HG03097 (cell line): ENCODE data around the gene REXO4.

Experiments
- ATAC-seq: cut with Tn5 transposase; IDR thresholded peaks from one replicate; pipeline ENCODE4 v1.9.1; 2021; ENCODE audit not compliant: unreplicated experiment, low FRiP score

REXO4 gene, protein sequence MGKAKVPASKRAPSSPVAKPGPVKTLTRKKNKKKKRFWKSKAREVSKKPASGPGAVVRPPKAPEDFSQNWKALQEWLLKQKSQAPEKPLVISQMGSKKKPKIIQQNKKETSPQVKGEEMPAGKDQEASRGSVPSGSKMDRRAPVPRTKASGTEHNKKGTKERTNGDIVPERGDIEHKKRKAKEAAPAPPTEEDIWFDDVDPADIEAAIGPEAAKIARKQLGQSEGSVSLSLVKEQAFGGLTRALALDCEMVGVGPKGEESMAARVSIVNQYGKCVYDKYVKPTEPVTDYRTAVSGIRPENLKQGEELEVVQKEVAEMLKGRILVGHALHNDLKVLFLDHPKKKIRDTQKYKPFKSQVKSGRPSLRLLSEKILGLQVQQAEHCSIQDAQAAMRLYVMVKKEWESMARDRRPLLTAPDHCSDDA

DNA sequence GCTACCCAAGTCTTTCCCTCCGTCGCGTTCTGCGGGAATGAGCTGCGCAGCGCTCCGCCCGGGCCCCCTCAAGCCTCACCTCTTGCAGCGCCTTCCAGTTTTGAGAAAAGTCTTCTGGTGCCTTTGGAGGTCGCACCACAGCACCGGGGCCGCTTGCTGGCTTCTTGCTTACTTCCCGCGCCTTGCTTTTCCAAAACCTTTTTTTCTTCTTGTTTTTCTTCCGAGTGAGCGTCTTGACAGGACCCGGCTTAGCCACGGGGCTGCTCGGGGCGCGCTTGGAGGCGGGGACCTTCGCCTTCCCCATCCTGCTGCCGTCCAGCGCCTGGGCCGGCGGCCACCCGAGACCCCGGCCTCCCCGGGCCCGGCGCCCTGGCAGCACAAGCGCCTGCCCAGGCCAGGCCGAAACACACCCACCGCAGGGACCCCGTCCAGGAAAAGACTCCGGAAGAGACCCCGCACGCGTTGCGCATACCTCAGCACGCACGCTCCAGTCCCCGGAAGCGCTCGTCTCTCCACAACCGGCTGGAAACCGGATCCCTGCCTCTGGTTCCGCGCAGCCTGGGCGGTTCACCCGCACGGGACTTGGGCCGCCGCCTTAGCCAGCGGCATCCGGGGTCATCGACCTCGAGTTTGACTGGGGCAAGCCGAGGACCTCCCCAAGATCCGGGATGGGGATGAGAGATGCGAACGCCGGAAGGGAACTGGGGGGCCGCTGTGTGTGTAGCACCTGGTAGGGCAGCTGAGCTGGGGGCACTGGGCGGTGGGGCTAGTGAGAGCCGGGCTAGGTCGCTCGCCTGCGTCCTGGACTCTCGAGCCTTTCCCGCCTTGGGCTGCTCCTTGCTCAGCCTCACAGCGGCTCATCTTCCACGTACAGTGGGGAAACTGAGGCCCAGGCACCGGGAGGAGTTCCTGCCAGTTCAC lies at the start of gene REXO4:
Gene REXO4, minus strand, starts transcription at position 470 of the 921 bp plus-strand sequence. Its CDS starts 166 bp downstream, at position 304.
- peak; percentile 64 for ATAC-seq

DNA sequence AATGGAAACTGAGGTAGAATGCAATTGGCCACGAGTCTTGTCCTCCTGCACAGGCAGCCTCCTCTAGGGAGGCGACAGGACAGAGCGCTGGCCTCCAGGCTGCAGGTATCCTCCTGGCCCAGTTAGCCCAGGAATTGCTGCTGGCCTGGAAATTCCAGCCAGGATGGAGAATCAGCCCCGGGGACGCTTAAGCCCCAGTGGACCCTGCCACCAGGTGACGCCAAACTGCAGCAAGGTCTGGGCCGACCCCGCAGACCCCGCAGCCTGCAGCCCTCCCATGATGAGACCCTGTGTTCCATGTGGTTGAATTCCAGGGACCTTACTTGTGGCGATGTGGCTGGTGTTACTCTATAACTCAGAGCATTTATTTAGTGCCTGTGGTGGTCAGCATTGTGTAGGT lies 49.3 kb upstream of the REXO4 start:
- no peak for ATAC-seq

DNA sequence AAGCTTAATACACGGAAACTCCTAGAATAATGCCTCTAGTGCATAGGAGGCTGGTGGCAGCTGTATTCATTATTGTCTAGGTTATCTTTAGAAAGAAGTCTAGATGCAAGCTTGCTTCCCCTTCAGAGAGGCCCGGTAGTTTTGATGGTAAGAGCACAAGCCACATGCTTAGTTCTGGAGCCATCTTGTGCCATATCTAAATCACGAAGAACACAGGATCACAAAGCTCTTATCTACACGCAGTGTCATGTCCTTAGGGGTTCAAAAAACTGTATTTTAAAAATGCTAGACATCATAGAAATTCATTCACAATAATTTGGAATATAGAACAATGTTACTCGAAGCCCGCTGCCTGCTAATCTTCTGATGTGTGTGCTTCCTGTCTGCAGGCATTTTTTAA lies 48.2 kb upstream of the REXO4 start:
- ATAC-seq = no peak

DNA sequence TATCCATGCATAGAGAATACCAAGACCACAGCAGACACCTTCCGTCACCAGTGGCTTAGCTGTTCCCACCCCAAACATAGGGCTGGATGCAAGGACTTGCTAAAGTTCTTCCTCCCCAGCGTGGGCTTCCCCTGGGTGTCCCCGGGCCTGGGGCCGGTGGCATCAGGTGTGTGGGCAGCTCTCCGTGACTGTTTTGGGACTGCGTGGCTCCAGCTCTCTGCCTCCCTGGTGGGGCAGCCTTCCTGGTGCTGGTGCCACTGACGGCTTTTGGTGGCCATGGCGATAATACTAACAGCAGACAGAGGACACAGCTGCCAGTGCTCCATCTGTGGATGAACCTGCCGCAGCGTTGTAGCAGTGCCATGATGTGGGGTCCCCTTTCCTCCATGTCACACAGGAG lies 46.8 kb upstream of the REXO4 start:
- no peak for ATAC-seq

DNA sequence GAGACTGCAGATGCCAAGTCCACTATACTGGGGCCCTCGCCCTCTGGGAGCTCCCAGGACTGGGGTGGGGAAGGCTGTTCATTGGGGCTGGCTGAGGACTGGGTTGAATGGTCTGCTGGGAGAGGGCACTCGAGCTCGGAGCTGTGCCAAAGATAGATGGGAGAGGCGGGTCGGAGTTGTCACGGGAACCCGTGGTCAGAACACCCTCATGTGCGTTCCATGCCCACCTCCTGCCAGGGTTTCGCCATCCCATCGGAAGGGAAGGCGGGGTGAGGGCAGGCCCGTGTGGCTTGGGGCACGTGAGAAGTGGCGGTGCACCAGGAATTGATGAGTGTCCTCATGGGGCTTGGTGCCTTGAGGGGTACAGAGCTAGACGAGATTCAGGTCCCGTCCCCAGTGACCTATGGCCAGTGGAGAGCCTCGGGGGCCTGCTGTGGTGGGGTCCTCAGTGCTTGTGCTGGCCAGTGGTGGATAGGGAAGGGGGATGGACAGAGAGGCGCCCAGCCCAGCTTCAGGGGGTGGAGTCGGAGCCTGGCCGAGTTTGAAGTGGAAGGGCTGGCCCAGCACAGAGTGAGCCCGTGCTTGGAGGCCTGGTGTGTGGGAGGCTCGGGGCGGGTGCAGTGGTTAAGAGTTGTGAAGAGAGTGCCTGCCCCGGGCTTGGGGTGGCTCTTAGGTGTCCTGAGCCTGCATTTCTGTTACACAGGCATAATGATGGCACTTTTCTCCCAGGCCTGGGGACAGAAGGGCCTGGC lies 46.2 kb upstream of the REXO4 start:
- ATAC-seq = no peak

DNA sequence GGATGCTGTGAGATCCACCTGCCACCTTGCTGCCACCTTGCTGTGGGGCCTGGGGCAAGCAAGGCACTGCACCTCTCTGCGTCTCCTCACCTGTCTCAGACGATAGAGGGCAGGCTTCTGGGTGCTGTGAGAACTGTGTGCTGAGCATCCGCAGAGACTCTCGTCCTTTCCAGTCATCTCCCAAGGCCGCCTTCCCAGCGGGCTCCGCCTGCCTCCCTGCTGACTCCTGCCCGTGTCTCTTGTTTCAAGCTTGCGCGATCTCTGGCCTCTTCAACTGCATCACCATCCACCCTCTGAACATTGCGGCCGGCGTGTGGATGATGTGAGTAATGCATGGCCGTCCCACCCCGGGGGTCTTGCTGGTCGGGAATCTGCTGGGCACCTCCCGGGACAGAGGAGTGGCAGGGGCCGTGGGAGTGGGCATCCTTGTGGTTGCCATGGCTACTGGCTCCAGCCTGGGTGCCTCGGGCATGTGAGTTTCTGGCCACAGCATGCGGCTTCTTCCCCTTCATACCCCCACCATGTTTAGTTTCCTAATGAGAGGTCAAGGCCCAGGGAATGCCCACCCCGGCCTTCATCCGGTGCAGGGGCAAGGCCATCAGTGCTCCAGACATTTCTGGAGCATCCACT lies 45.5 kb upstream of the REXO4 start:
- ATAC-seq = no peak

DNA sequence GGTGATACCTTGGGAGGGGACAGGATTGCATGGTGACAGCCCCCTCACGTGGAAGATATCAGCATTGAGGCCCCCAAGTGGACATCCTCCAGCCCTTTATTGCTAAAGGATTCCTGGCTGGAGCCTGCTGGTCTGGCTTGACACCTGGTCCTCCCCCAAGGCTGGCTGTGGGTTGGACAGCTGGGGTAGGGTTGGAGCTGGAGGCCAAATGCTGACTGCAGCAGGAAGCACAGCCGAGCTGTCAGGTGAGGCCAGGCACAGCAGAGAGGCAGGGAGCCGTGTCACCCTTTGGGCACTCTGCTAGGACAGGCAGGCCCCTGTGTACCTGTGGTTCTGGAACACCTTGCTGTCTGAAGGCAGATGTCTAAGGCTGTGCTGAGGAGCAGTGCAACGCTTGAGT lies 44.2 kb upstream of the REXO4 start:
- ATAC-seq = no peak

DNA sequence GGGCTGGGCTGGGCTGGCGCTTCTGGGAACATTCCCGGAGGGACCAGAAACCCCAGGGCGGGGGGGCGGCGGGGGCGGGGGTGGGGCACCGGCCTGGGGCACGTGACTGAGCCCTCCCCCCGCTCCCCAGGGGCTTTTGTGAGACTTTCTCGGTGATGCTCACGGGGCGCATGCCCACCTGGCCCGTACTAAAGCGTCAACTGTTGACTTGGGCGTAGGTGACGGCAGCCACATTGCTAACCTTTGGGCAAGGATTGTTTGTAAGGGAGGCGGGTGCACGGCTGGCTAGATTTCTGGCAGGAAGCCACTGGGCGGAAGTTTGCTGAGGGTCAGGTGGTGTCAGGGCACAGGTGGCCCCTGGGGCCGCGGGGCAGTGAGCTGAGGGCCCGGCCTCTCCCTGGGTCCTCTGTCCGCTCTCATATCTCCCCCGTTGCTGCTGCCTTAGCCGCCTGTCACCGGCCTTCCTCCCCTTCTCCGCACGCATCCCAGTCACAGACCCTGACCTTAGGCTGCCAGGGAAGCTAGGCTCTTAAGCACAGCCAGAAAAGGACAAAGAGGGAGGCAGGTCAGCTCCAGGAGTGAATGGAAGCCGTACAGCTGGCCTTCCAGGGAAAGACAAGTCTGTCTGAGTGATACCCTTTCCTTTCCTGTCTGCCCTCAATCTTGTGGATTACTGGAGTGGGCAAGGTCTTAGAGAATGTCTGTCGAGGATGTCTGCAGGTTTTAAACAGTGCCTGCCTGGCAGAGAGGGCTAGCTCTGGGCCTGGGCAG lies 42.8 kb upstream of the REXO4 start:
- peak; percentile 33 for ATAC-seq

DNA sequence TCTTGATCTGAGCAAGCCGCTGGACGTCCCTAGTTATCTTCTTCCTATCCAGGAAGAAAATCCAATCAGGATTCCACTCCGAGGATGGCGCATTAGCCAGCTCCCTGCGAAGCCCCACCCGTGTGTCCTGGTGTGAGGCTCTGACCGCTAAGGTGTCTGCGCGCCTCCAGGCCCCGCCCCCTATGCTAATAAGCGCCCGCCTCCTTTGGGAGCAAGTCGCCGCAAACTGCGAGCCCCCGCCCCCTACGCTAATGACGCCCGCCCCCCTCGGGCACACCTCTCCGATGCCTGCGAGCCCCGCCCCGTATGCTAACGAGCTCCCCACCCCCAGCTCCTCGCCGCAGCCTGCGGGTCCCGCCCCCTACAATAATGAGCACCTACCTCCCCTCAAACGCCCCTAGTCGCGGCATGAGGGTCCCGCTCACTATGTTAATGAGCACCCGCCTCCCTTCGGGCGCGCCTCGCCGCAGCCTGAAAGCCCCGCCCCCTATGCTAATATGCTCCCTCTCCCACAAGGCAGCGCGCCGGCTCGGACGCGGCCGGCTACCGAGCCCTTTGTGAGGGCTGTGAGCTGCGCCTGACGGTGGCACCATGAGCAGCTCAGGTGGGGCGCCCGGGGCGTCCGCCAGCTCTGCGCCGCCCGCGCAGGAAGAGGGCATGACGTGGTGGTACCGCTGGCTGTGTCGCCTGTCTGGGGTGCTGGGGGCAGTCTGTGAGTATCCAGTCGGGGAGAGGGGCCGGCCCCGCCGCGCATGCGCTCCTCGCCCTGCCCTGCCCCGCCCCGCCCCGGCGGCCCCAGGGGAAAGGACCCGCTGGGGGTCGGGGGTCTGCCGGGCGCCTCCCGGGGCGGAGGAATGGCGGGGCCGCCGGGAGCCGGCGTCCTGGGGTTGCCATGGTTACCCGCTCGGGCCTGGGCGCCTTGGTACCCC lies 41.9 kb upstream of the REXO4 start, which contains the start of gene CACFD1:
Gene CACFD1, plus strand, starts transcription at position 503 of the 929 bp plus-strand sequence. Its CDS starts 89 bp downstream, at position 592.
- ATAC-seq = peak; percentile 61

DNA sequence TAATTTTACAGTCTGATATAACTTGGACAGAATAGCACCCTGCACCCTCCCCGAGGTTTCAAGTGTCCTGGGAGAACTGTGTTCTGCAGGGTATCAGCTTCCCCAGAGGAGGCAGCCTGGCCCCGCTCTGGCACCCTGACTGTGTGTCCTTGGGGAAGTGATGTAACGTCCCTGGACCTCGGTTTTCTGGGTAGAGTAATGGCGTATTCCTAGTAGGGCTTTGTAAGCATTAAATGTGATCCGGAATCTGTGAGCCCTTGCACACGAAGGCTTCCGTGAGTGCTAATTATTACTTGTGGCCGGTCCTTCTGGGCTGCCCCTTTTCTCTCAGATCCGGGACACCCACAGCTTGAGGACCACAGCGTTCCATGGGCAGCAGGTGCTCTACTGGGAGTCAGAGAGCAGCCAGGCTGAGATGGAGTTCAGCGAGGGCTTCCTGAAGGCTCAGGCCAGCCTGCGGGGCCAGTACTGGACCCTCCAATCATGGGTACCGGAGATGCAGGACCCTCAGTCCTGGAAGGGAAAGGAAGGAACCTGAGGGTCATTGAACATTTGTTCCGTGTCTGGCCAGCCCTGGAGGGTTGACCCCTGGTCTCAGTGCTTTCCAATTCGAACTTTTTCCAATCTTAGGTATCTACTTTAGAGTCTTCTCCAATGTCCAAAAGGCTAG lies 41.0 kb upstream of the REXO4 start:
- no peak for ATAC-seq

DNA sequence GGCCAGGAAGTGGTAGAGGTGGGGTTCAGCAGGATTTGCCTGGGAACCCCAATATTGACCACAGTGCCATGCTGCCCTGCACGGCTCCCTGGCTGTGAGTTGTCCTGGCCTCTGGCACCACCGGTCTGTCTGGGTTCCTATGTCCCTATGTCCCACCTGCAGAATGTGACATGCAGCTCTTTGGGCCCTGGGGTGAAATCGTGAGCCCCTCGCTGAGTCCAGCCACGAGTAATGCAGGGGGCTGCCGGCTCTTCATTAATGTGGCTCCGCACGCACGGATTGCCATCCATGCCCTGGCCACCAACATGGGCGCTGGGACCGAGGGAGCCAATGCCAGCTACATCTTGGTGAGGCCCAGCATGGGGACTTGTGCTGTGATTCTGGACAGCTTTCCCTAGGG lies 39.9 kb upstream of the REXO4 start:
- no peak for ATAC-seq

DNA sequence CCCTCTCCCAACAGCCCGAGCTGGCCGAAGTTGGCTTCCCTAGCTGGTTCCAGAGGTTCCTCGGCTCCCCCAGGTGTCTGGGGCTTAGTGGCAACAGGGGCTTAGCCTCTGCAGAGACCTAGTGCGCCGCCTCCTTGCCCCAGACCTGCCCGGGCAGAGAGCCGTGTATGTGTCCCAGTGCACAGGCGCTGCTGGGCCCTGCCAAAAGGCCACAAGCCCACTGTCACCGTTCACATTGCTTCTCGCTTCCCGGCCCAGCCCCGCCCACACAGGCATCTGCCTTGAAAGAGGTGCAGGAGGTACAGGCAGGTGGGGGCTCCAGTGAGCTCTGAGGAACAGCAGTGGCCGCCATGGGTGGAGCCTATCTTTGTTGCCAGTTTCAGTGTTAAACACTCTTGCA lies 39.4 kb upstream of the REXO4 start:
- no peak for ATAC-seq

DNA sequence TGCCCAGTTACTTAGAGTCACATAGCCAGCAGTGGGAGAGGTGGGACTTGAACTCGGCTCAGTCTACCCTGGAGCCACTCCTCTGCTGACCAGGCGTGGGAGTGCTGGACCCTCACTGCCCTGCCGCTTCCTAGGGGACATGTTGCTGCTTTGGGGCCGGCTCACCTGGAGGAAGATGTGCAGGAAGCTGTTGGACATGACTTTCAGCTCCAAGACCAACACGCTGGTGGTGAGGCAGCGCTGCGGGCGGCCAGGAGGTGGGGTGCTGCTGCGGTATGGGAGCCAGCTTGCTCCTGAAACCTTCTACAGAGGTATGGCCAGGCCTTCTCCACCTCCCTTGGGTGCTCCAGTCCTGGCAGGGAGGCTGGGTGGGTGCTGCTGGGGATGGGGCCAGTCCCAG lies 38.6 kb upstream of the REXO4 start:
- ATAC-seq = no peak

DNA sequence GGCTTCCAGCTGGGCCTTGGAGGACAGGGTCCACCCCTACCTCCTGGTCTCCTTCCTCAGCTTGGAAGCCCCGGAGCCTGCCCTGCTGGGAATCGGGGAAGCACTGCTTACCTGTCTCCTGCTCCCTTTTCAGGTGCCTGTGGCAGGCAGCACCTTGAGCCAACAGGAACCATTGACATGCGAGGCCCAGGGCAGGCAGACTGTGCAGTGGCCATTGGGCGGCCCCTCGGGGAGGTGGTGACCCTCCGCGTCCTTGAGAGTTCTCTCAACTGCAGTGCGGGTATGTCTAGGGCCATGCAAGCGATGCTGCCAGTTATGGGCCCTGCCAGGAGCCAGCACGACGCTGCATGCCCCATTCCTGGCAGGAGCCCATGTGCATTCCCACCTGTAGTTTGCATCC lies 38.1 kb upstream of the REXO4 start:
- ATAC-seq = no peak

DNA sequence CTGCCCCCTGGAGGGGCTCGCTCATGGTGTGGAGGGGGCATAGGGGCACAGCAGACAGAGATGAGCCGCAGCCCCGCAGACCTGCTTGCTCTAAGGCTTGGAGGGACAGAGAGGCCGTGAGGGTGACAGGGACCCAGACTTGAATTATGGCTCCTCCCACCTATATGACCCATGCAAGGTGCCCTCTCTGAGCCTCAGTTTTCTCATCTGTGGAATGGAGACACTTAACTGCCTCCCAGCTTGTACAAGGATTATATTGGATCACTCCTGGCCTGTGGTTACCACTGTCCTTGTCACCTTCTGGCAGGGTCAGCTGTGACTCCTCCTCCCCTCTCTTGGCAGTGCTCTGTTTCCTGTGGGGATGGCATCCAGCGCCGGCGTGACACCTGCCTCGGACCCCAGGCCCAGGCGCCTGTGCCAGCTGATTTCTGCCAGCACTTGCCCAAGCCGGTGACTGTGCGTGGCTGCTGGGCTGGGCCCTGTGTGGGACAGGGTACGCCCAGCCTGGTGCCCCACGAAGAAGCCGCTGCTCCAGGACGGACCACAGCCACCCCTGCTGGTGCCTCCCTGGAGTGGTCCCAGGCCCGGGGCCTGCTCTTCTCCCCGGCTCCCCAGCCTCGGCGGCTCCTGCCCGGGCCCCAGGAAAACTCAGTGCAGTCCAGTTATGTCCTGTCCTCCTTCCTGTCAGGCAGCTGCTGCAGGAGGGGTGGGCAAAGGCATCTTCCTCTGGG lies 37.3 kb upstream of the REXO4 start:
- ATAC-seq = no peak

DNA sequence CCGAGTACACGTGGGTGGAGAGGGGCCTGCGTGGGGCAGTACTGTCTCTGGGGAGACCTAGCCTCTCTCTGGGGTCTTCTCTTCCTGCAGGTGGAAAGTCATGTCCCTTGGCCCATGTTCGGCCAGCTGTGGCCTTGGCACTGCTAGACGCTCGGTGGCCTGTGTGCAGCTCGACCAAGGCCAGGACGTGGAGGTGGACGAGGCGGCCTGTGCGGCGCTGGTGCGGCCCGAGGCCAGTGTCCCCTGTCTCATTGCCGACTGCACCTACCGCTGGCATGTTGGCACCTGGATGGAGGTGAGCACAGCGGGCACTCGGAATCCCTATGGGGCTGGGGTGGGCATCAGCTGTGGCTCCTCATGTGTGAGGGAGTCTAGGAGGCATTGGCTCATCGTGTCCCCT lies 36.5 kb upstream of the REXO4 start:
- ATAC-seq = no peak

DNA sequence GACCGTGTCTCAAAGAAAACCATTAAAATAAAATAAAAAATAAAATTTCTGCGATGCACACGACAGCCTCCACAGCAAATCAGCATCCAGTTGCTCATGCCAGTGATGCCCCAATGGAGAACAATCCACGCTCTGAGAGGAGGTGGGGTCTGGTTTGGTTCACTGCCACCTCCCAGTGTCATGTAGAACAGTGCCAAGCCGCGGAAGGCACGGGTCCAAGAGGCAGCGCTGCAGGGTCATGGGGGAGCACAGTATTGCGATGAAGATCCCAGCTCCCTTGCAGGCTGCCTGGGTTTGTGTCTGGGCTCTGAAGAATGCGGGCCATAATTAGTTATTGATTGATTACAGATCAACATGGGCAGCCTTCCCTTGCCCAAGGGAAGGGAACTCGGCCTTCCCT lies 35.8 kb upstream of the REXO4 start:
- no peak for ATAC-seq
